ENCODE data around the gene RNU1-2. TPM values are rescaled to one million over a fixed set of nuclear protein-coding genes. Genes with fewer than 3 reads are reported as not detected.
A peak's percentile ranks its signal among the peaks of the same experiment; 100 is the strongest.
"Not testable (repeated sequence)": the region's sequence is repeated elsewhere in the genome, so short reads cannot be mapped to it uniquely, and the experiment has no call there.

RNU1-2 gene
- total RNA-seq, 2 donors from 2014 or later, result 5,988 to 15,401 TPM

DNA sequence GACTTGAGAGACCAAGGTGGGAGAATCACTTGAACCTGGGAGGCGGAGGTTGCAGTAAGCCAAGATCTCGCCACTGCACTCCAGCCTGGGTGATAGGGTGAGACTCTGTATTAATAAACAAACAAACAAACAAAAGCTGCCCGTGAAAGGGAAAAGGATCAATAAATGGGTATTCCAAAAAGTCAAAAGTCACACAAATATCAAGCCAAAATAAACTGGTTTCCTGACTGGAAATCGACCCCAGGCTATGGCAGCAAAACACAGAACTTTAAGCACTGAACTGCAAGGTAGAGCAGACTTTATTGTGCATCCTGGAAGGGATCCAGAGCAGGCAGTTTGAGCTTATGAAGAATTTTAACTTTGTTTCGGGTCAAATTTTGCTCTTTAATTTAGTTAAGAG lies 11.3 kb upstream of the RNU1-2 start:
- ATAC-seq; DNase-seq; intact Hi-C loops (cut with DNase I): not testable (repeated sequence)

DNA sequence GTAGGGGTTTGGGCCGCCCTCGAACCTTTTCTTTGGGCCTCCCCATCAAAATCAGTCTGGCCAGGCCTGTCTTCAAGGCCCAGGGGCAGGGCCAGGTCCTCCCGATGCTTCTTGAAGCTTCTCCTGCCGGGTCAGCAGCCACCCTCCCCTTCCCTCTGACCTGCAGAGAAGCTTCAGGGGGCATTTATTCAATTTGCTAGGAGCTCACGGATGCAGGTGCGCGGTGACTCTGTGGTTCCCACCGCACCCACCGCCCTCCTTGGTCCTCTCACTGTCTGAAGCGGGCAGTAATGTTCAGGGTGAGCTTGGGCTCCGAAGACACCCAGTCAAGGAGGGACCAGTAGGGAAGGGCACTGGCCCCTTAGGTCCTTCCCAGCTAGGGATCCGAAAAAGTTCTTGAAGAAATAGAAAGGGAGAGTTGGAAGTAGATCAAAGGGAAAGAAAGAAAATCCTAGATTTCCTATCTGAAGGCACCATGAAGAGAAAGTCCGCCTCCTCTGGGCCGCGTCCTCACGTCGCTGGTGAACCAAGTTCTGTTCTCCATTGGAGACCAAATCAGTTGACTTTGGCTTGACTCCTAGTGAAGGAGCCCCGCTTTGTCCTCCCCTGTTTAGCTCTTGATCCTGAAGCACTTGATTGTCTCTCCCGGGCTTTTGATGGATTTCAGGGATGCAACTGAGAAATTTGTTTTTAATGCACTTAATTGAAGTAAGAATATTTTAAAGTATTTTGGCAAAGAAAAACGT lies 8.7 kb upstream of the RNU1-2 start:
- intact Hi-C loops (cut with DNase I), result no loop called here
- ATAC-seq, result no peak
- DNase-seq, result no peak

DNA sequence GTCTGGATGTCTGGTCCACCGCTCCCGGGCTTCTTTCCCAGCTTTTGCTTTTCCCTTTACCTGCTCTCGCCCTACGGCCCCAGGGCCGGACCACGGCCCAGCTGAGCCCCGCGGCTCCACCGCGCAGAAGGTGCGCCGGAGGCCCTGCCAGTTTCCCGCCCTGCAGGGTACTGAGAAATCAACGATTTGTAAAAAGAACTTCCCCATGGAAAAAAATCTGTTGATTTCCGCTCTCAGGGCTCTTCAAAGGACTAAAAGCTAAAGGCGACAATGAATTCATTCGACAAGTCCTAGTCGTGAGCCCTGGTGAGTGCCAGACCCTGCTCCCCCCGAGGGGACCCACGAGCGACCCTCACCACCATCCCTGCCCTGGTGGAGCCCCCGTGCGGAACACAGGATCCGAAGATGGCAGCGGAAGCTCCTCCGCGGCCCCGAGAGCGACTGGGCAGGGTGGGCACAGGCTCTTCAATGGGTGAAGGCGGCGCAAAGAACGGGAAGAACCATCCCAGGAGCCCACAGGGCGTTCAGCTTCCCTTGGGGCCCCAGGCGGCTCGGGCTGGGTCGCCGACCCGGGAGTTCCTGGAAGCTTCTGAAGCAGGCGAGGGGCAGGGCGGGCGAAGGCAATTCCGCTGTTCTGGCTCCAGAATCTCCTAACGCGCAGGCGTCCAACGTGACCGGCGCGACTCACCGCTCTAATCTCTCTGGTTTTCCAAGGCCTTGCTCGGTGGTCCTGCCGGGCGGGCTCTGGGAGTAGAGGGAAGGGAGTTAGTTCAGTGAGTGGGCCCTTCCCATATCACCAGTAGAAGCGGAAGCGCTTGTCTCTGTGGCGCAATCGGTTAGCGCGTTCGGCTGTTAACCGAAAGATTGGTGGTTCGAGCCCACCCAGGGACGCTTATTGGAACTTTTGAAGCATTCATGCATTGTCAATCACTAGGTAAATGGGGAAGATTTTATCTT lies 6.6 kb upstream of the RNU1-2 start:
- ATAC-seq, result peak; percentile 94 to 98
- intact Hi-C loops (cut with DNase I), result no loop called here
- DNase-seq, result peak; percentile 87

DNA sequence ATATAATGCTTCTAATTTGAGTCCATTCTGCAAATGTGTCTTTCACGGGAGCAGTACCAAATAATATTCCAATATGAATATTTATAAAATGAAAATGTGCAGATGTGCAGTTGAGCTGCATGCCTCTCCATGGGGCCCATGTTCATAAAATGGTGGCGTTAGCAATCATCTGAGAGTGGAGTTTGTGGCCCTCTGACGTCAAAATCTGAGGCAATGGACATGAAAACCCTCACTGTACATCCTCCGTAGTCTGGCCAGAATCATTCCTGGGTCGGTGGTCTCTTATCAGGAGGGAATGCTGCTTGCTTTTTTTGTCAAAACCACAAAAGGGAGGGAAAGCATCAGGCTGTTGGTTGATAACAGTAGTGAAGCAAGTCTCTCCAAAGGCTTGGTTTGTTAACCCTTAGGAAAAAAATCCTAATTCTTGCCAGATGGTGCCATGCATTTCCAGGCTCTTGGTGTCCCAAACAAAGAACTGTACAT lies 5.2 kb upstream of the RNU1-2 start:
- DNase-seq; ATAC-seq; intact Hi-C loops (cut with DNase I): not testable (repeated sequence)

DNA sequence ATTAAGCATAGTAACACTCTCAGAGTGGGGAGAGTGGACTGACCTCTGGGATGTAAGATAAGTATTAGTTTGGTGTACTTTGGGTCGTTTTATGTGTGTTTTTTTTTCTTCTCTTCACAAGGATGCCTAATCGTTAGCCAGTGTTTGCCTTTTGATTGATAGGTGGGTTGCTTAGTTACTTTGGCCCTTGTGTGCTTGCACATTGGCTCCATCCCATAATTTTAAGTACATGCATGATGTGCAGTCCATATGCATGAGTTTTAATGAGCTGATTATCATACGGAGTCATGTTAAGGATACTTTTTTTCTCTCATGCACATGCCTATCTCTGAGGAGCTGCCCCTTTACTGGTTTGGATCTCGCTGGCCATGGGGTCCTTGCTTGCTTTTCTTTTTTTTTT lies 4.7 kb upstream of the RNU1-2 start:
- intact Hi-C loops (cut with DNase I); ATAC-seq; DNase-seq: not testable (repeated sequence)

GRCh38 chr1:16892978-16893525 lies 2.7 kb upstream of the RNU1-2 start:
- ATAC-seq; intact Hi-C loops (cut with DNase I); DNase-seq: not testable (repeated sequence)

DNA sequence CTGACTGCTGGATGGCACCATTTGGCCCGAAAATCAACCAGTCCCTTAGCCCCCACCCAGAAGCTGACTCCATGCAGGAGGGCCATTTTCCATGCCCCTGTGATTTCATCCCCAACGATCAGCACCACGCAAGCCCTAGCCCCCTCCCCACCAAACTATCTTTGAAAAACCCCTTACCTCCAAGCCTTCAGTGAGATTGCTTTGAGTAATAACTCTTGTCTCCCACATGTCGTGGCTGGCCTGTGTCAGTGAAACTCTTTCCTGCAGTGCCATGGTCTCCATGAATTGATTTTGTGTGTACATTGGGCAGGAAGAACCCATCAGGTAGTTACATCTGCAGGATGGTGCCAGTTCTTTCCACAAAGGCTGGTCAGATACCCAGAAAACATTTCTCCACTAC lies 2.0 kb upstream of the RNU1-2 start:
- DNase-seq; ATAC-seq; intact Hi-C loops (cut with DNase I): not testable (repeated sequence)

DNA sequence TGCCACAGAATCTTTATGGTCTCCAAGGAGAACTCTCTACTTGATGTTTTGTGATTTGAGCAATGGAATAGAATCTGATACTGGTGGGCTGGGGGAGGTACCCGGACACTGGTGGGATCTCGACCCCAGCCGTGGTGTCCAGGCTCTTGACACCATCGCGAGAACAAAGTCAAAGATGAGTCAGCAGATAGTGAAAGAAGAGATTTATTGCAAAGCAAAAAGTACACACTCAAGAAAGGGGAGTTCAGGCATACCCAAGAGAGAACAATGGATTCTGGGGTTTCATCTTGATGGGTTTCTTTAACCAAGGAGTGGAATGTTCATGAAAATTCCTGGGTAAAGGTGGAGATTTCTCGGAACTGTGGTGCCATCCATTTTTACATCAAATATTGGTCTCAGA lies 1.4 kb upstream of the RNU1-2 start:
- intact Hi-C loops (cut with DNase I); ATAC-seq; DNase-seq: not testable (repeated sequence)

DNA sequence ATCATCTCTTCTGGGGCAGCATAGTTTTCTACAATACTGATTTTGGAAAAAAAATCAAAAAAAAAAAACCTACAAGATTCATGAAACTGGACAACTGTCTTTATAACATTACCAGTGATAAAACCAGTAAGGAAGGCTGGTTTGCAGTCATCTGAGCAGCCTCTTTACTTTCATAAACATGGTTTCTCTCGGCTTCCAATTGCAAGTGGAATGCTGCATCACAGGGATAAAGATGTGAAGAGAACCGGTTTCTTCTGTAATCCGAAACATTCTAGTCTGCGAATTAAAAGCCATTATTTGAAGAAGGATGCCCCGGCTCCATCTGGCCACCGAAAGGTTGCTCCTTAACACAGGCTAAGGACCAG lies 565 bp upstream of the RNU1-2 start:
- ATAC-seq; DNase-seq; intact Hi-C loops (cut with DNase I): not testable (repeated sequence)

GRCh38 chr1:16896316-16897055 lies 706 bp downstream of the RNU1-2 start:
- ATAC-seq; intact Hi-C loops (cut with DNase I); DNase-seq: not testable (repeated sequence)

DNA sequence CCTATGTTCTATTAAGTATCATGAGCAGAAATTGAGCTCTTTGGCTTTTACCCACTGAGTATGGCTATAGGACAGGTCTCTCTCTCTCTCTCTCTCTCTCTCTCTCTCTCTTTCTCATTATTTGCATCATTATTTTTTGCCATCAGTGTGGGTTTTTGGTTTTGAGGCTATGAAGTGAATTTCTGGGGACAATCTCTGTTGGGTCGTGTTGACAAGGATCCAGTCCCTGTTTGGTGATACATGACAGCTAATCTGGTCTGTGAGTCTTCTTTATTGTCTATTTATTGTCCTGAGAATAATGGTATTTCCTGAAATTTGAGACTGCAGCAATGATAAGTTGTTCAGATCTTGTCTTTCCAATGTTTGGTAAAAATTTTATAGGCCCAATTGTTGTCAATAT lies 1.9 kb downstream of the RNU1-2 start:
- DNase-seq; ATAC-seq; intact Hi-C loops (cut with DNase I): not testable (repeated sequence)

DNA sequence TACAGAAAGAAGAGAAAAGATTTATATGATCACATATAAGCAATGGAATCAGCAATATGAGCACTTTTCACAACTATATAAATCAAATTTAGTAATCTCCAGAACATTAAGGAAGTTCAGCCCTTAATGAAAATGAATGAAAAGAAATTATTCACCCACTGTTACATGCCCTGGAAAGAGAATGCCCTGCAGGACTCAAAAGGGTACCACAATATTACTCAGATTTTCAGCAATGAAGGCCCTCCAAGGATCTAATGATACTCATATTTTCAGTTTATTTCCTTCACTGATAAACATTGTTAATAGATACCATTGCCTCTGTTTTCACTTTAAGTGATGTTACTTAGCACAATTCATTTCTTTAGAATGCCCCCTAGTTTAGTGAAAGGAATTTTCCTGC lies 2.5 kb downstream of the RNU1-2 start:
- ATAC-seq; DNase-seq; intact Hi-C loops (cut with DNase I): not testable (repeated sequence)

- DNase-seq; intact Hi-C loops (cut with DNase I); ATAC-seq: not testable (repeated sequence)
These were observed 3.2 kb downstream of the RNU1-2 start for GRCh38 chr1:16899020-16899419.

- intact Hi-C loops (cut with DNase I), result no loop called here
- DNase-seq, result no peak
- ATAC-seq, result no peak
These were observed 5.0 kb downstream of the RNU1-2 start for GRCh38 chr1:16900751-16901150.

DNA sequence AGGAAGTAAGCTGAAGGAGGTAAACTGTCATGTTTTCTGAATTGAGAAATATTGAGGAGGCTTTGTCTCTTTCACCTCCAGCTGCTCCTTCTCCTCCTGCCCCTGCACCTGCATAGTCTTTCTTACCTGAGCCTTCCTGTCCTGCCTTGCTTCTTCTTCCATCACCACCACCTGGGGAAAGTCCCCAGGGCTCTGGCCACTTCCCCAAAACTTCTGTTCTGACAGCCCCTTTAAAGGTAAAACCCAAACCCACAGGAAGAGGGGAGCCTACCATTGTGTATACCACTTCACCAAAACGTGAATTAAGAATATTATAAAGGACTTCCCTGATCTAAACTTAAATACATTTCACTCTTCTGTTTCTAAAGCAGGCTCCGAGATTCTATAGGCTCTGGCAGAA lies 5.6 kb downstream of the RNU1-2 start:
- intact Hi-C loops (cut with DNase I); ATAC-seq: not testable (repeated sequence)

GRCh38 chr1:16903054-16903453 lies 7.3 kb downstream of the RNU1-2 start:
- intact Hi-C loops (cut with DNase I), result no loop called here
- no peak for ATAC-seq
- no peak for DNase-seq

More for the DNA sequence above, 5.6 kb downstream of the RNU1-2 start:
- DNase-seq, result not testable (repeated sequence)

GRCh38 chr1:16903458-16903796 lies 7.6 kb downstream of the RNU1-2 start:
- DNase-seq, result no peak
- no peak for ATAC-seq
- intact Hi-C loops (cut with DNase I), result no loop called here

DNA sequence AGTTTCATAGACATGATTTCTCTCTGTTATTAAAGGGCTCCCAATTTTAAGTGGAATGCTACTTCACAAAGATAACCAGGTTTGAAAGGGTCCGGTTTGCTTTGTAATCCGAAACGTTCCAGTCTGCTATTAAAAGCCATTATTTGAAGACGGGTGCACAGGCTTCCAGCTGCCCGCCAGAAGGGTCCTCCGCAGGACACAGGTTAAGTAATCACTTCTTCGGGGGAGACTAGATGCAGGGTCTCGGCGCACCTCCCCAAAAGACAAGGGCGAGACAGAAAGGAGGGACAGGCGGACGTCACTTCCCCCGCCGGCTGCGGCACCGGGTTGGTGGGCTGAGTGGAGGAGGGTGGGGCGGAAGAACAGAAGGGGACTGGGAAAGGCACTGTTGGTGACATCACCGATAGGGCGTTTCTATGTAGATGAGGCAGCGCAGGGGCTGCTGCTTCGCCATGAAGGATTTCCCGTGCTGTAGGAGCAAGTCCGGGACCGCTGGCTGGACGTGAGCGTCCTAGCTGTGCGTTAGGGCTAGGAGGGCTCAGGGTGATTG lies 8.9 kb downstream of the RNU1-2 start:
- peak; percentile 99 to 100 for ATAC-seq
- intact Hi-C loops (cut with DNase I), result no loop called here
- peak; percentile 99 for DNase-seq
